Measurements from ENCODE around the gene SERTAD4.
A peak's percentile ranks its signal among the peaks of the same experiment; 100 is the strongest.

The SERTAD4 gene

DNA sequence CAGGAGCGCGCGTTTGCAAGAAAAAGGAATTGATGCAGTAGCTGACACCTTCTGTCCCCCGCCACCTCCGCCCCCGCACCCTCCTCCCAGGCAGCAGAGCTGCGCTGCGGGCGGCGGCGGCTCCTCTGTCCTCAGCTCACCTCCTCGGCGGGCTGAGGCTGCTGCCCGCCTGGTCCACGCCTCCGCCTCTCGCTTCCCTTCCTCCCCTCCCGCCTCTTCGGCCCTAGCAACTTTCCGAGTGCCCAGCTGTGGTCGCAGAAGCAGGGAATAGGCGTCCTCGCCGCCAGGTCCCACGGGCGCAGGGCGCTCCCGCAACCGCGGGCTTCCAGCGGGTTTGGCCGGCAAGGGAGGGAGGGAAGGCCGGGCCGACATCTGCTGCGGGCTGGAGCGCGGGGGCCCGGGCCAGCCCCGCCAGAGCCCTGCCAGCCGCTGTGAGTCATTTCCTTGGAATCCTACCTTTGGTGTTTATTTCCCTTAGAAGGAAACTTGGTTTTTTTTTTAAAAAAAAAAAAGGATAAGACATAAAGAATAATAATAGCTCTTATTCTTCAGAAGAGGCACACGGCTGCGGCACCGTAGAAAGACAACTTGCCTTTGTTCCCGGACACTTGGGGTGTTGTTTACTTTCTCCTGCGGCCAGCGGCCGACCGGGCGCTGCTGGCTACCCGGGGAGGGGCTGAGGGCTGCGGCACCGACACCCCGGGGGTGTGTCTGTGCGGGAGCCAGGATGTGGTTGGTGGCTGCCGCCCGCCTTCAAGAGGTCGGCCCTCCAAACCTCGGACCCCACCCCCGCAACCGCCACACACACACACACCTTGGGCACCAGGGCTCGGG, 1.1 kb downstream of the SERTAD4 start:
- DNase-seq, result peak; percentile 75

DNA sequence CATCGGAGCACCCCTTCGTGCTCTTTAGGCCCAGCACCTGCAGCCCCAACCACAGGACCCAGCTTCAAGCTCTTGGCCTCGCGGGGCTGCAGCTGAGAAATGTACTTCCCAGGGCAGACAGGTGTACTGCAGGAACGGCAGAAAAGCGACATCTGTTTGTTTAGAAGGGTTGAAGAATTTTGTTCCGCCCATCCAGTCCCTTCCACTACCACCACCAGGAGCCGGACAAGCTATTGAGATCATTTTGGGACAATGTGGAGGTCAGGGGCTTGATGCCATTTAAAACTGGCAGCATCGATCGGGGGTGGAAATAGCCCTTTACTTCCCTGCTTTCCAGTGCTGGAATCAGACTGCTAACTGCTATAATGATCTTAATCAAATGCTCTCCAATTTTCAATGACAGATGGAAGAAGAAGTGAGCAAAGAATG, 1.7 kb downstream of the SERTAD4 start:
- no peak for DNase-seq

DNA sequence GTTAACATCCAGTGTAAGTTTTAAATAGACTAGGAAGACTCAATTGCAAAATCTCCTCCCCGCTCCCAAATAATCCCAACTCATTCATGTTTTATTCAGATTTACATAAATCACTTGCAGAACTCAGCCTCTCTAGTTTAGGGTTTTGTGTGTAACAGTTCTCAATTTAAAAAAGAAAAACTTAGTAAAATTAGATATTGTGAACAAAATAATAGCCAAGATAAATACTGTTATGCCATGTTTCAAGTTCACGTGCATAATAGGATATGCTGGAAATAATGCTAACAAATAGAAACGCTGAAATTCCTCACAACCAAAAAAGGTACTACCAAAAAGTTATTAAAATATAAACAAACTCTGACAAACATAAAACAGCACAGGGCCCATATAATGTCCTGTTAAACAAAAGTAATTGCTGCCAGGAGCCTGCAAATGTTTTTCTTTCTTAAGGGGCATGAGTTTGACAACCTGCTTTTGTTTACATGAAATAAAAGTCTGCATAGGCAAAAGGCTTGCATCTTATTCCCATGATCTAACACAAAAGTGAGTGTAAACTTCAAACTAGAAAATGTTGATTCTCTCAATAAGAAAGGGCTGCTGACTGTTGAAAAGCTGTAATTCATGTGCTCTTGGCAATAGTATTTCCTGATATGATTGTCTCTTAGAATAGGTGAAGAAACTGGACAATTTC, 2.9 kb downstream of the SERTAD4 start:
- DNase-seq, result no peak

DNA sequence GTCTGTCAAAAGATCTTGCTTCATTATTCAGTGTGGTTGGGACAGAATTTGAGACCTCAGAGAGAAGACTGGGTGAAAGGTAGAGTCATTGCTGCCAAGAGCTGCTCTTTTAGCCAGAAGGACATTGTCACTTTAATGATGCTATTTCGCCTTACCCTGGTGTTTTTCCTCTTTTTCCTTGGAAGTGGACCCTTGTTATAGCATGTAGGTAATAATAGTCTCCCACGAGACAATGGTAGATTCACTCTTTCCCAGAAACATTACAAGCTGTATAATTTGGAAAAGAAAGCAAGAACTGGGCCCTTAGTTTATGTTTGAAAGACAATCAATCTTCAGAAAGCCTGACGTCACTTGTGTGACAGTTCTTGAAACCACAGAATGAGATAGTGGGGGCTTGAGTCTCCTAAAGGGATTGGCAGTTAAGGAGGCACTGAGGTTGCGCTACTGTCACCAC, 3.8 kb downstream of the SERTAD4 start:
- DNase-seq, result no peak

- peak; percentile 83 for DNase-seq
Measured at GRCh38 chr1:210236840-210237409, 4.3 kb downstream of the SERTAD4 start.

- no peak for DNase-seq
Measured at GRCh38 chr1:210237479-210237878, 4.9 kb downstream of the SERTAD4 start.

DNA sequence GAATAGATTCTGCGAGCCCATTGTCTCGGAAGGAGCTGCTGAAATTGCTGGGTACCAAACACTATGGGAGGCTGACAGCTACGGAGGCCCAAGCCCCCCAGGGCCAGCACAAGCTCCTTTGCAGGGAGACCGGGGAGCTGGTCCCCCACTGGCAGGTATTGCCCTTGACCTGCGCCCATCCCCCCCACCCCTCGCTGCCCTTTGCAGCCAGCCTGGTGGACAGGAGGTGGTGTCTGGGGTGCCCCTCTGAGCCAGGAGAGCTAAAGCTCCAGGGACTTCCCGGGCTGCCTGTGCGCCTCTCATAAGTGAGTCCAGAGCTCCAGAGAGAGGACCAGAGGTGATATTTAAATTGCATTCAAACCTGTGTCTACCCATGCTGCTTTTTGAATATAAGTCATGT, 5.4 kb downstream of the SERTAD4 start:
- DNase-seq, result no peak

GRCh38 chr1:210239349-210240111, 6.9 kb downstream of the SERTAD4 start:
- no peak for DNase-seq

GRCh38 chr1:210241121-210241520, 8.5 kb downstream of the SERTAD4 start:
- DNase-seq, result no peak

DNA sequence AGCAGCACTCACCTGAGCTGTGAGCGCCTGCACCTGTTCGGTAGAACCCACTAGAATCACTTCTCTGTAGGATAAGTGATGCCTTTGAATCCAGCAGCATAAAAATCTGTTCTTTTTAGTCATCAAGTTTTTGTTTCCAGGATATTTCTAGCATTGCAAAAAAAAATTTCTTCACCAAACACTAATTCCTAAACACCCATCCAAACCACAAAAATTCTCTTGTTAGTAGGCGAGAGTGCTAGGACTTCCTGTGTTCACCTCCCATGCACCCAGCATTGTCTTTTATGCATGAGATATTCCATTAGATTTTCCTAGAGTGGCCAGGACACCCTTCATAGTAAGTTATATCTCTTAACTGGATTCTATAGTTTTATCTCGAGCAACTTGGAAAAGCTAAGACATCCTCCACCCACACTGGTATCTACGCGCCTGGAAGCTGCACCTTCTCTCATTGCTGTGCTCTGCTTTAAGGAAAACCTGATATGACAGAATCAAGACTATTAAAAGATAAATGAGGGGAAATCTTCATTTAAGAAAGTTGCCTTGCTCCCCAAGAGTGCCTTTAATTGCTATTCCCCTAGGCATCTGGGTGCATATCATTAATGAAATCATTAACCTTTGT, 12.3 kb downstream of the SERTAD4 start:
- DNase-seq, result no peak

DNA sequence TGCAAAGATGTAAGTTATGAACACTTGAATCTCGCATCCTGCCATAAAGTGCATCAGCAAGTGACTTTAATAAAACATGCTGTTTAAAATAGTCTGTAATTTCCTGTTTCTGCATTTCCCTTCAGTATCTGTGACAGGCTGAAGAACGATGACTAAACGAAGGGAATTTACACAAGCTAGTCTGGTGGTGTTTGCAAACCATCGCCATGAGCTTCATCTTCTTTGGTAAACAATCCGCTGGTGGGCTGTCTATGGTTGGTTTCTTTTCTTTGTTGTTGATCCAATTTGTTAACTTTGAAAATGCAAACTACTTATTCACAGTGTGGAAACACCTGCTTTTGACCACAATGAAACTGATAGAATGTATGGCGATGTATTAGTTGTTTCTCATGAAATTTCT, 13.9 kb downstream of the SERTAD4 start:
- DNase-seq, result no peak

- DNase-seq, result no peak
Measured at GRCh38 chr1:210248341-210248740, 15.7 kb downstream of the SERTAD4 start.

- peak; percentile 70 for DNase-seq
Measured at GRCh38 chr1:210250665-210250997, 18.0 kb downstream of the SERTAD4 start.

DNA sequence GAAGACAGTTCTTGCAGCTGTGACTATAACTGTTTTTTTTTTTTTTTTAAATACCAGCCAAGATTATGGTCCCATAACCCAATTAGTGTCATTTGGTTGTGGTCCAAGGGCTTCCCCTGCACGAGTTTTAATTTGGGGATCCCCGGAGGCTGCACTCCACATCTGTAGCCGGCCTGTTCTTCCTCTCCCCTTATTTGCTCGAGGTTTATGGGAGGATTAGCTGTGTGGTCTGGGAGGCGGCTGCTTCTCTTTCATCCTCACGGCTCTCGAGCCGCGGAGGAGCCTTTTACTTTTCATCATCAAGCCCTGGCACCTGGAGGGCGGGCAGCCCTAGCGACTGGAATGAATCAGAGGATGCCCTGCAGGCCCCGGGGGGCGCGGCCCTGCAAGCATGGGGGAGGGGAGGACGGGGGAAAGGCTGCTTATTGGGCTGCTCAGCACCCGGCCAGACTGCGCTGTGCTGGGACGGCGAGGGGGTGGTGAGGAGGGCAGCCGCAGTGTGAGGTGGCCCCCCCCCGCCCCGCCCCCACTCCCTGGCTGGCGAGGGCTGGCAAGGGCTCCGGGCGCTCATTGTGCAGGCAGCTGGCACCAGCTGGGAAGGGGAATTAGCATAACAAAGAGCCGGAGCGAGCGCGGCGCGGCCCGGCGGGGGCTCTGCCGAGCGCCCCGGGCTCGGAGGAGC, 18.5 kb downstream of the SERTAD4 start:
- DNase-seq, result peak; percentile 84

- no peak for DNase-seq
Measured at GRCh38 chr1:210251680-210252490, 19.3 kb downstream of the SERTAD4 start.

DNA sequence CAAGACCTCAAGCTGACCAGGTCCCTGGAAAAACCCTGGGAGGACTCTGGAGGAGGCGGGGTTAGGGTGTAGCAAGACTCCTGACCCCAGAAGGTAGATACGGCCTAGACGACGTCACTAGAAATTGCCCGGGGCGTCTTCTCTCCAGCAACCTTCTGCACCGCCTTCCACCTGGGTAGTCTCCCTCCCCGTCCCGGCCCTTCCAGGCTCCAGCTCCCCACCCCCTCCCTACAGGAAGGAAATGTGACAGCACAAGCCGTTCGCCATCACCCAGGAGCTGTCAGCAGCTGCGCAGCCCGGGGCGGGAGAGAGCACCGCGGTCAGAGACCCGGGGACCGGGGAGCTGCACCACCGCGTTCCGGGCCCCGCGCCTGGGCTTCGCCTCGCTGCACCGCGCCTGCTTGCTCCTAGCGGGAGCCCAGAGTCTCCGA, 20.0 kb downstream of the SERTAD4 start:
- DNase-seq, result peak; percentile 68

GRCh38 chr1:210254298-210254697, 21.7 kb downstream of the SERTAD4 start:
- no peak for DNase-seq

DNA sequence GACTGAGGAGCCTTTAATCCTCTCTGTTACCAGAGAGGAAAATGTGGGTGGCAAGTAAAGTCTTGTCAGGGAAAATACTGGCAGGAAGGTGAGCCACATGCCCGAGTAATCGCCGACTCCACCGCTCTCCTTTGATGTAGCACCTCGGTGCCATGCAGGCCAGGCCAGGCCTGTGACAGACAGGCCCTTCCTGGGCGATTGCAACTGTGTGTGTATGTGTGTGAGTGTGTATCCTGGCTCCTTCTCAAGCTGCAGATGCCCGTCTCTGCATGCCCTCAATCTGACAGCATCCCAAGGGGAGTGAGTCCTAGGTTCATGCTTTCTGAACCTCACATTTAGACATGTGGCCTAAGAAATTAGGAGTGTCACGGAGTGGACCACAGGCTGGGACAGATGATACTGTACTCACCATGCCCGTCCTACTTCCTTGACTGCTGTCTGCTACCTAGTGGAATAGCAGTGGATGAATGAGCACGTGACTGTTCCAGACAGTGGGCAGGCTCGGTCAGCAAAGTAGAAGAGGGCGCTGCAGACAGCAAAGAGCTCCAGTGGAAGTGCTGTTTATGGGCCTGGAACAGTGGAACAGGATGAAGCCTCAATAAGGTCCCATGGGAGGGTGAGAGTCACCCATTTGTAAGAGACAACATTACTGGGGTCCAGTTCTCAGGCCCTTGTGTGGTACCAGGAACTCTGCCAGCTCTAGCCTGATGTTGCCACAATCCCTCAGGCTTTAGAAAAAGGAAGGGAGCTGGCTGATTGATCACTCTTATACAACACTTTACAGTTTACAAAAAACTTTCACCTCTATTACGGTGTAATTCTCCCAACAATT, 25.3 kb downstream of the SERTAD4 start:
- DNase-seq, result no peak

GRCh38 chr1:210259561-210259960, 27.0 kb downstream of the SERTAD4 start:
- no peak for DNase-seq

- DNase-seq, result no peak
Measured at GRCh38 chr1:210260096-210260495, 27.5 kb downstream of the SERTAD4 start.
